Mucosa of descending colon (tissue), 3 donors: ENCODE results near the gene CELA1. TPM values are rescaled to one million over a fixed set of nuclear protein-coding genes. Genes with fewer than 3 reads are reported as not detected.
A peak's percentile ranks its signal among the peaks of the same experiment; 100 is the strongest.

Source experiments
- ATAC-seq: fragments of 200-7000 bp; cut with Tn5 transposase; one replicate; pipeline ENCODE4 v1.9.1; 2020; ENCODE audit warnings: mild to moderate bottlenecking, moderate library complexity
- DNase-seq, 3 donors: peaks; one replicate each; pipeline ENCODE4 v3.0.0-alpha.2; 2020
- H3K36me3 ChIP-seq: fragments of 200-600 bp; one replicate; pipeline ENCODE4 v1.8.0; 2021; ENCODE audit warnings: low read depth, mild to moderate bottlenecking
- H3K4me1 ChIP-seq: fragments of 200-600 bp; one replicate; pipeline ENCODE4 v1.8.0; 2021; ENCODE audit warnings: low read depth, mild to moderate bottlenecking
- H3K4me3 ChIP-seq: fragments of 200-600 bp; one replicate; pipeline ENCODE4 v1.8.0; 2021; ENCODE audit warnings: mild to moderate bottlenecking
- H3K9me3 ChIP-seq: fragments of 200-600 bp; one replicate; pipeline ENCODE4 v1.8.0; 2021; ENCODE audit warnings: mild to moderate bottlenecking
- intact Hi-C, 2 donors: fragments of 100-400 bp; cut with DNase I in 1 of 2; cut with micrococcal nuclease in 1 of 2; formaldehyde crosslinking; loops; one replicate each; pipeline versions ENCODE4 v1.11.0 to v1.11.1; 2022; cut with DNase I, micrococcal nuclease
- total RNA-seq, 3 donors: library from RNA; stranded (reverse); fragmentation: NEBNext Ultra II Directional in 2 of 3; extraction: Animal tissue kit (Norgen Biotek cat#: 25700) in 2 of 3; gene quantifications; one replicate each; pipeline versions ENCODE4 v1.2.1 to v1.2.4, GENCODE V29; 2021 to 2023
- TF ChIP-seq, protein P1 (sequence below): fragments of 200-600 bp; IDR thresholded peaks from one replicate; pipeline ENCODE4 v1.8.0; 2022; ENCODE audit warnings: antibody characterized with exemption, mild to moderate bottlenecking
- donor health status: DM: no; HTN: no; CAD: no; lungs with moderate emphysema.
- donor health status: DM: no; HTN: no; CAD: no.
- donor health status: DM: no; HTN: yes; CAD: no.

CELA1 gene
- total RNA-seq, 3 donors from 2014 or later, result not detected

DNA sequence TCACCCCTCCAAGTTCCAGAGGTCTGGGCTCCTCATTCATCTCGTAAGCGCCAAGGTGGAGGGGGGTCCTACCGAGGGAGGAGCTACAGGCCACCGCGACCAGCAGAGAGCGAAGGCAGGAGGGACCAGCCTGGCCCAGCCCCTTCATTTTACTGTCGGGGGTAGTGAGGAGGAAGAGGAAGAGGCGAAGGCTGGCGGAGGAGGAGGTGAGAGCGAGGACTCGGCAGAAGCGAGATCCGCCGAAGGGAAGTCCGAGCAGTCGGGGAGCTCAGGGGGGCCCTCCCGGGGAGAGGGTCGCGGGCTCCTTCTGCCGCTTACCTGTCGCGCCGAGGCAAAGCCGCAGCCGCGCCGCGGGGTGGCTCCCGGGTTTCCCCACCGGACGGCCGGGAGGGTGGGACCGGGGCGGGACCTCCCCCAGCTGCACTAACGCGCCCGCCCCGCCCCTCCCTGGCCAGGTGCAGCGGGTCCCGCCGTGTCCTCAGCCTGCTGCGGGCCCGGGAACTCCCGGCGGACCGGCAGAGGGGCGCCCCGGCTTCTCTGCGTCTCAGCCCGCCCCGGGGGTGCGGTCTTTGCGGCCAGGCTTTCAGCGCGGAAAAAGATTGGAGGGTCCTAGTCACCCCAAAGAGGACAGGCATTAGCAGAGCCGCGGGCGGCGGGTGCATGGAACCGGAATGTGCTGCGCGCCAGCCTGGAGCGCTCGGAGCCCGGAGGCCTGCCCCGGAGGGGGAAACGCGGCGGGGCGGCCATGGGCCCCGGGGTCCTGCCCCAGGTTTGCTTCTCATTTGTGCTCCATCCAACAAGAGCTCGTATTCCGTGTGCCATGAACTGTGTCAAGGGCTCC, 45.0 kb upstream of the CELA1 start, which contains the start of gene GALNT6:
Gene GALNT6 (minus strand): TSS at position 124 of the 841 bp plus-strand sequence. CDS start 11,625 bp downstream, outside the sequence.
- no peaks in the 10 kb centered on the region for H3K9me3 ChIP-seq
- peaks cover 14% of the 10 kb centered on the region for H3K4me1 ChIP-seq
- no peaks in the 10 kb centered on the region for H3K36me3 ChIP-seq
- H3K4me3 ChIP-seq, result peak within 1 kb of the TSS; percentile 25
- intact Hi-C loops, result no loop called here
- DNase-seq (peak; percentile 83 to 88 (median 87)), ATAC-seq (peak; percentile 87)
- TF ChIP-seq, protein P1, sequence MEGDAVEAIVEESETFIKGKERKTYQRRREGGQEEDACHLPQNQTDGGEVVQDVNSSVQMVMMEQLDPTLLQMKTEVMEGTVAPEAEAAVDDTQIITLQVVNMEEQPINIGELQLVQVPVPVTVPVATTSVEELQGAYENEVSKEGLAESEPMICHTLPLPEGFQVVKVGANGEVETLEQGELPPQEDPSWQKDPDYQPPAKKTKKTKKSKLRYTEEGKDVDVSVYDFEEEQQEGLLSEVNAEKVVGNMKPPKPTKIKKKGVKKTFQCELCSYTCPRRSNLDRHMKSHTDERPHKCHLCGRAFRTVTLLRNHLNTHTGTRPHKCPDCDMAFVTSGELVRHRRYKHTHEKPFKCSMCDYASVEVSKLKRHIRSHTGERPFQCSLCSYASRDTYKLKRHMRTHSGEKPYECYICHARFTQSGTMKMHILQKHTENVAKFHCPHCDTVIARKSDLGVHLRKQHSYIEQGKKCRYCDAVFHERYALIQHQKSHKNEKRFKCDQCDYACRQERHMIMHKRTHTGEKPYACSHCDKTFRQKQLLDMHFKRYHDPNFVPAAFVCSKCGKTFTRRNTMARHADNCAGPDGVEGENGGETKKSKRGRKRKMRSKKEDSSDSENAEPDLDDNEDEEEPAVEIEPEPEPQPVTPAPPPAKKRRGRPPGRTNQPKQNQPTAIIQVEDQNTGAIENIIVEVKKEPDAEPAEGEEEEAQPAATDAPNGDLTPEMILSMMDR, result no peak

DNA sequence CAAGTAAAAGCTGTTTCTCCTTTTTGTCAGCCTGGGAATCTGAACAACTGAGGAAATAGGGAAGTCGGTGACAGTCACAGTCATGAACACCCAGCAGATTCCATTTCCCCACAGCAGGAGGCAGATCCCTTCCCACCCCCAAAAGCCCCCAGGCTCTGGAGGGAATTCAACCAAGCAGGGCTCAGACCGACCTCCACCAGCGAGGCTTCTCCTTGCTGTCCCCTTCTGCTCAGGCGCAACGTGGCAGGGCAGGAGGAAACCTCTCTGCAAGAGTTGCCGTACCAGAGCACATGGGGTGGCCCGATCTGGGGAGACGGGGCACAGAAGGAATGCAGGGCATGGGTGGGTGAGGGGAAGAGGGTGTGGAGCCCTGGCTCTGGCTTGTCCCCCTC, 44.4 kb upstream of the CELA1 start:
- Histone ChIP-seq H3K4me1 (peaks cover 14% of the 10 kb centered on the region), H3K4me3 (no peak overlapping the region), H3K36me3 (no peaks in the 10 kb centered on the region), H3K9me3 (no peaks in the 10 kb centered on the region)
- DNase-seq, result peak; percentile 53 to 69 (median 68)
- ATAC-seq, result peak; percentile 45
- TF ChIP-seq, protein P1, result no peak
- intact Hi-C loops, result no loop called here

DNA sequence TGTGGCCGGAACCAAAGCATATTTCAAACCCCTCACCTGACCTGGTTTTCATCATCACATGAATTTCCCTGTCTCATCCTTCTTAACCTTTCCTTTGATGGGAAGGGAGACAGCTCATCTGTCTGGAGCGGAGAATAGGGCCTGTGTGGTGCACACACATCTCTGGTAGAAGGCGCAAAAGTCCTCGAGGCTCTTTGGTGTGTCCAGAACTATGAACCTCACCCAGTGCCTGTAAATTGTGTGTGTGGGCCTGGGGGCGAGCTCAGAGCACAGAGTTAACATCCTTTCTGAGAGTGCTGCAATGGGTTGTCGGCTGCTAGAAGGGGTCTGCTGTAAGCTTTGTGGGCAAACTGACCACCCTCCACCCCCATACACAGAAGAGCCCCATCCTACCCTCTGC, 44.0 kb upstream of the CELA1 start:
- intact Hi-C loops, result no loop called here
- DNase-seq (no peak), ATAC-seq (no peak)
- Histone ChIP-seq H3K4me1 (peaks cover 14% of the 10 kb centered on the region), H3K36me3 (no peaks in the 10 kb centered on the region), H3K9me3 (no peaks in the 10 kb centered on the region), H3K4me3 (no peak overlapping the region)
- TF ChIP-seq, protein P1, result no peak

DNA sequence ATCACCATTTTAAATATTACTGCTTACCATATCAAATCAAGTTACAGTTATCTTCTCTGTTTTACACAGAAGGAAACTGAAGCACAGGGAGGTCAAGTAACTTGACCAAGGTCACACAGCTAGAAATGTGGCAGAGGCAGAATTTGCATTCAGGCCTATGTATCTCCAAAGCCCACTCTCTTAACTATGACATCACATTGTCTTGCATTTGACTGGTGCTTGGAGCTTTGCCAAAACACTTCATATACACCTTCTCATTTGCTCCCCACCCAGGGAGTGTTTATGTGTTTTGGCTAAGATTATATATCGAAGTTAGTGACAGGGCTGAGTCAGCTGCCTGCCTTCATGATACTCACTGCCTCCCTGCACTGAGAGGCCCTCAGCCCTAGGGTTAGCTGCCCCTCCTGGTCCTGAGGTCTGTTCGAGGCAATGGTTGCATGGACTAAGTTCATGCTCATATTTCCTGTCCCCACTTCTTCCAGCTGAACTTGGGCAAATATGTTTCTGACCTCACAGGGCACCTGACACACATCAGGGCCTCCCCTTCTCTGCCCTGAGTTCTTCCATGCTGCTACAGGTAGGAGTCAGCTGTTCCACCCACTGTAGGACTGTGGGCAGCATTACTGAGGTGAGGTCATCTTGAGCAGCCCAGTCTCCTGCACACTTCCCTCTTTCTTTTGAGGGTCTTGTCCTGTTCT, 43.0 kb upstream of the CELA1 start:
- intact Hi-C loops, result no loop called here
- TF ChIP-seq, protein P1, result no peak
- Histone ChIP-seq H3K9me3 (no peaks in the 10 kb centered on the region), H3K4me1 (peaks cover 14% of the 10 kb centered on the region), H3K36me3 (no peaks in the 10 kb centered on the region), H3K4me3 (no peak overlapping the region)
- DNase-seq (peak in 1 of 3 donors; percentile 51), ATAC-seq (peak; percentile 58)

DNA sequence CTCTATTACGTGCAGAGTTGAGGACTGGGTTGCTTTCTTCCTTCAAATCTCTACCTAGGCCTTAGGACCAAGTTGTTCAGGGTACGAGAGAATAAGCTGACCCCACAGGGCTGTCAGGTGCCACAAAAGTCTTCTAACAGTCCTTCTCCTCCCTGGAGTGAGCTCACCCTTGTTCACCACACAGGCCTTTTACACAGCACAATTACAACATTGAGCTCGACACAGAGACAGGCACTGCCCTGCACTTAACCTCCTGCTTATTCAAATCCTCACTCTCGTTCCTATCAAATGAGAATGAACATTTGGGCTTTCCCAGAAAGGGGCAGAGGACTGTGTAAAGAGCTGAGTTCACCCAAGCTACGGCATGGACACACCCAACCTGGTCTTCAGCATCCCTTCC, 42.4 kb upstream of the CELA1 start:
- Histone ChIP-seq H3K4me1 (peaks cover 14% of the 10 kb centered on the region), H3K4me3 (no peak overlapping the region), H3K36me3 (no peaks in the 10 kb centered on the region), H3K9me3 (no peaks in the 10 kb centered on the region)
- DNase-seq (no peak), ATAC-seq (no peak)
- intact Hi-C loops, result no loop called here
- TF ChIP-seq, protein P1, result no peak
